Kidney epithelial cell (primary cell): Measurements from ENCODE around the gene GRAMD4. TPM values are rescaled to one million over a fixed set of nuclear protein-coding genes. Genes with fewer than 3 reads are reported as not detected.
A peak's percentile ranks its signal among the peaks of the same experiment; 100 is the strongest.

Experiments
- DNase-seq: peaks from one replicate; pipeline ENCODE4 v3.0.0-alpha.2; 2010; ENCODE audit warnings: low read depth
- H3K27me3 ChIP-seq: 2 replicates; pipeline ENCODE4 v1.6.0; 2011; ENCODE audit warnings: low read length; ENCODE audit not compliant: control insufficient read depth, insufficient read depth
- H3K36me3 ChIP-seq: 2 replicates; pipeline ENCODE4 v1.5.1; 2011; ENCODE audit warnings: low read length; ENCODE audit not compliant: control insufficient read depth, insufficient read depth
- H3K4me3 ChIP-seq: 2 replicates; pipeline ENCODE4 v1.5.1; 2011; ENCODE audit warnings: low read depth, mild to moderate bottlenecking, control low read depth, low read length
- CTCF ChIP-seq: IDR thresholded peaks from 2 replicates; pipeline ENCODE4 v1.5.1; 2011; ENCODE audit warnings: mild to moderate bottlenecking, moderate library complexity, low read length, control low read depth, inconsistent platforms; ENCODE audit not compliant: insufficient read depth, poor library complexity, severe bottlenecking
- total RNA-seq: library from RNA; depleted of rRNA; stranded (reverse); fragments of >200 nt; gene quantifications from 2 replicates; pipeline ENCODE4 v1.2.3, GENCODE V29; 2015

The GRAMD4 gene
- total RNA-seq, 1 donor from 2014 or later = 30.4 TPM

DNA sequence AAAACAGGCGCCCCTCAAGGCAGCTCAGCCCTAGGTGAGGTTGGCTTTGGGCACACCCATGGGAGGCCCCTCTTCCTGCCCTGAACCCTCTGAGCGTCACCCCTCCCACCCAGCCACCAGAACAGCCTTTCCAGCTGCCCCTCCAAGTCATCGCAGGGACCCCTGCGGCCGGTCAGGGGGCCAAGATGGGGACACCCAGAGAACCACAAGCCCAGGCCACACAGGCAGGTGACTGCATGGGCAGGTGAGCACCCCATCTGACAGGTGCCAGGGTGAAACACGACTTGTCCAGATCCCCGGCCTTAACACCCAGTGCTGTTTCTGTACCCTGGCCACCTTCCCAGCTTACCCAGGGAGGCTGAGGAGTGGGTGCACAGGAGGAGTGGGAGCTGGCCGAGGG lies 24.6 kb upstream of the GRAMD4 start:
- Histone ChIP-seq H3K27me3 (no peaks in the 10 kb centered on the region), H3K4me3 (no peak overlapping the region), H3K36me3 (no peaks in the 10 kb centered on the region)
- TF ChIP-seq CTCF = no peak
- DNase-seq = no peak

GRCh38 chr22:46596032-46596441 lies 24.1 kb upstream of the GRAMD4 start:
- H3K27me3 ChIP-seq = no peaks in the 10 kb centered on the region
- TF ChIP-seq CTCF = no peak
- DNase-seq = peak; percentile 31
- no peaks in the 10 kb centered on the region for H3K36me3 ChIP-seq
- H3K4me3 ChIP-seq = no peak overlapping the region

- DNase-seq = no peak
- no peak overlapping the region for H3K4me3 ChIP-seq
- H3K36me3 ChIP-seq = no peaks in the 10 kb centered on the region
- peak; percentile 3 for TF ChIP-seq CTCF
- no peaks in the 10 kb centered on the region for H3K27me3 ChIP-seq
Observed at GRCh38 chr22:46596819-46597218, 23.4 kb upstream of the GRAMD4 start.

DNA sequence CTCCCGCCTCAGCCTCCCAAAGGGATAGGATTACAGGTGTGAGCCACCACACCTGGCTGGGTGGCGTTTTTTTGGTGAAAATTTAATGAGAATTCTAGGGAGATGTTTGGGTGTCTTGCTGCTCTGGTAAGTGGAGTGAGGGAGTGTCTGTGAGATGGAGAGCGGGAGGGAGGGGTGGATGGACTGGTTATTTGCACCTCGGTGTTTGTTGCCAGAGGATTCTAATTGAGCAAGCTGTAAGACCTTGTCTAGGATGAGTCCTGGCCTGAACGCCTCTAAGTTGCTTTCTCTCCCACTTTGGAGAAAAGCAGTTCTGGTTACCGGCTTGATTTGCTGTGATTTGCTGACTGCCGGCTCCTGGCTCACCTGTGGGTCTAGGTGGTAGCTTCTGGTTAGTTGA lies 22.0 kb upstream of the GRAMD4 start:
- TF ChIP-seq CTCF = no peak
- no peak overlapping the region for H3K4me3 ChIP-seq
- DNase-seq = no peak
- H3K36me3 ChIP-seq = no peaks in the 10 kb centered on the region
- H3K27me3 ChIP-seq = no peaks in the 10 kb centered on the region

DNA sequence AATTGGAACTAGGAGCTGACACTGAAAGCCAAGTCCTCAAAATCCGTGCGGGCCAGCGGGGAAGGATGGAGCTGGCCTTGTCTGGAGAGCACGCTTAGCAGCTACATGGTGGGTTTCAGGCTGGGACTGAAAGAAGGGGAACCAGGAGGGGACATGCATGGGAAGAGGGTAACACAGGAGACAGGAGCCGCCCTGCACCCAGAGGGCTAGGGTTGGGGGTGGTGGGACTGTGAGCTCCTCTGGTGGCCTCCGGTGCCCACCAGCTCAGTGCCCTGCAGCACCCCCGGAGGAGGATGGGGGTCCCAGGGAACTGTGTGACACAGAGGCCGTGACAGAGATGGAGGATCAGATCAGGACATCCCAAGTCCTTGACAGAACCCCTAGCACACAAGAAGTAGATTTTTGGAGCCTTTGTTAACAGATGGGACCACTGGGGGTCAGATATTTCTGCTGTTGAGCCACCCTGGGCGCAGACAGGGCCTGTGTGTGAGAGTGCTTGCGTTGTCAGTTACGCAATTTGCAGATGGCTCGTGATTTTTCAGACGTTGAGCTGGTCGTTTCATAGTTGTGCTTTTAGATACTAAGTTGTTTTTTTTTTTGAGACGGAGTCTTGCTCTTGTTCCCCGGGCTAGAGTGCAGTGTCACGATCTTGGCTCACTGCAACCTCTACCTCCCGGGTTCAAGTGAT lies 21.3 kb upstream of the GRAMD4 start:
- Histone ChIP-seq H3K27me3 (no peaks in the 10 kb centered on the region), H3K4me3 (no peak overlapping the region), H3K36me3 (no peaks in the 10 kb centered on the region)
- no peak for DNase-seq
- TF ChIP-seq CTCF = no peak

DNA sequence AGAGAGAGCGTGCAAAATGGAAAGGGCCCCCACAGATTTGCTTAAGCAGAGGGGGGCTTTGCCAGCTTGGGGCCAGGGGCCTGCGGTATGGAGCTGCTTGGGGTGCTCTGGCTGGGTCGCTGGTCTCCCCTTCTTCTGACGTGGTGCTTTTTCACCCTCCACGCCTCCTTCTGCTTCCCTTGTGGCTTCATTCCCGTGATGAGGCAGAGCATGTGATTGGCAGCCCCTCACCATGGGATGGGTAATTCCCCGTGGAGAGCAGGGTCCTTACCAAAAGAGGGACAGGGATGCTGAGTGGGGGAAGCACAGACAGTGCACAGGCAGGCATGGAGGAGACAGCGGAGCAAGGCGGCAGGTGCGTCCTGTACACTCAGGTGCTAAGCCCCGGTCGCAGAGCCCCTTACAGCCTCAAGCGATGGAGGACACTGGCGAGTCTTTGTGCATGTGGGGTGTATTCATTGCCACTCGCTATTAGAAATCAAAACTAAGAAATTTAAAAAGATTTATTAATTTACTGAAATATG lies 19.9 kb upstream of the GRAMD4 start:
- DNase-seq = no peak
- H3K27me3 ChIP-seq = no peaks in the 10 kb centered on the region
- TF ChIP-seq CTCF = no peak

More for the DNA sequence above, 19.9 kb upstream of the GRAMD4 start:
- H3K4me3 ChIP-seq = no peak overlapping the region
- no peaks in the 10 kb centered on the region for H3K36me3 ChIP-seq
